HG03159 (cell line): ENCODE measurements around the gene KIRREL3.
A peak's percentile ranks its signal among the peaks of the same experiment; 100 is the strongest.

Source experiments
- ATAC-seq: cut with Tn5 transposase; IDR thresholded peaks from one replicate; pipeline ENCODE4 v1.9.1; 2021; ENCODE audit warnings: mild to moderate bottlenecking, moderate library complexity; ENCODE audit not compliant: unreplicated experiment

Gene KIRREL3

DNA sequence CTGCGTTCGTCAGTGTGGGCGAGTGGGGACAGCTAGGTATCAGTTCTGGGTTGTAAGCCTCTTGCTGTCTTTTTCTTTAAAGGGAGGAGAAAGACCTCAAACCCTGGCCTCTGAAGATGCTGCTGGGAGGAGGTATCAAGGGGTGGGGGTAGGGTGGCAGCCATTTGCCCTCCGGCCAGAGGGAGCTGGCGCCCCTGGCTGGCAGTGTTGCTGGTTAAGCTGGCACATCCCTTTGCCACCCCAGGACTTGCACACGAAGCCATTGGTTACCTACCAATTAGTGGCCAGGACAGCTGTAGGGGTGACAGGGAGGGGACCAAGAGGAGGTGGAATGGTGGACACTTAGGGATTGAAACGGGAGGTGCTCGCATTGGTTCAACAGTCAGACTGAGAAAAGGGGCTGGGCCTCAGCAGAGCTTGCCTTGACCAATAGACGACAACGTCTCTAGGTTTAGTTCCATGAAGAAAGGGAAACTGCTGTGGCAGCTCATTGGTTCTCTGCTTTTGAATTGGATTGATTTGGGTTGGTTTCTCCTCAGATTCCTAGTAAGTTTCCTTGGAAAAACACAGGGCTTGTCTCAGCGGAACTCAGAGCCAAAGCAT lies 567.2 kb downstream of the KIRREL3 start:
- ATAC-seq, result no peak

DNA sequence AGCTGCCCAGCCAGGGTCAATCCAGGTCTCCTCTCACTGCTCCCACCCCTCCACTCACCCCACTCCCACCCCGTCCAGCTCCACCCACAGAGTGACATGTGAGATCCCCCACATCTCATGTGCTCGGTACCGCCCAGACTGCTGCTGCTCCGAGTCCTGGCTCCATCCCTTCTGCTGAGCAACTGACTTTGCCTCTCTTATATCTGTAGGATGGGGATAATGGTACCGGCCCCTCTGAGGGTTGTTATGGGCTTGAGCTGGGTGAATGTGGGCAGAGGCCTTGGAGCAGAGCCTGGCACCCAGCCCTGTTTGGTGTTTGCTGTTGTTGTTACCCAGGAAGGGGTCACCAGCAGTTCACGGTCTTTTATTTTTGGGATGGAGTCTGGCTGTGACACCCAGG lies 568.0 kb downstream of the KIRREL3 start:
- no peak for ATAC-seq

DNA sequence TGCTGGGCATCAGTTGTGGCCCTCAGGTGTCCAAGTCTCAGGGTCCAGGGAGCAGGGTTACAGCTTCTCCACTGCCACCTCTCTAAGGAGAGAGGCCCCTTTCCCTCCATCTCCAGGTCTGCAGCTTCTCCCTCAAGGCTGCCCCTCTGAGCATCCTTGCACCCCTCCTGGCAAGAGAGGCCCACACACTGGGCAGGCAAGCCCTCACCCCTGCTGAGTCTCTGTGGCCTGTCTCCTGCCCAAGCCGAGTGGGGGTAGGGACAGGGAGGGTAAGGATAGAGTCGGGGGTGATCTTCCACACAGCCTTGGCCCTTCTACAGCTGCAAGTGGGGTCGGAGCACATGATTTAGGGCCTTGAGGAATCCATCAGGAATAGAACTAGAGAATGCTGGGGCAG lies 568.5 kb downstream of the KIRREL3 start:
- ATAC-seq, result no peak

DNA sequence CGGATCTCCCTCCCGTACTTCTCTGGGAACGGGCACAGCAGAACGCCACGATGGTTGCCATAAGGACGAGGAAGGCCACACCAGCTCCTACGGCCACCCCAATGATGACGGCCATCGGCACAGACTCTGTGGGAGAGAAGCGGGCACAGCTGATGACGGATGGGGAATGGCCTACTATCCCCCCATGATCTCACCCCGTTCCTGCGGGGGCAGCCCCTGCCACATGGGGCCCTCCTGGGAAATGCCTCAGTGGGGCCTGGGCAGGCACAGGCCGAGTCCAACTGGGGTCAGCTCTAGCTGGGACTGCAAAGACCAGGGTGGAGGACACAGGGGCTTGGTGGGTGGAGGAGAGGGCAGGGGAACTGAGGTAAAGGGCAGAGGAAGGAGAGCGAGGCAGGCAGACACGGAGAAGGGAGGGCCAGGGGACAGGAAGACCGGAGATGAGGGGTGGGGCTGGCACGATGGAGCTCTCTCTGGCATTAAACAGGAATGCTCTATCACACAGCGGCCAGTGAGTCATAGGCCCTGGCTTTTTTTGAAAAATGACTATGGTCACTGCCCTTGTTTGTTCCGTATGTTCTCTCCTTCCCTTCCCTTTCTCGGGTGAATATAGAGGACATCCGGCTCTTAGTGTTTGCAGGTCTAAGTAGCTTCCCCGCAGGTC lies 569.0 kb downstream of the KIRREL3 start:
- no peak for ATAC-seq

DNA sequence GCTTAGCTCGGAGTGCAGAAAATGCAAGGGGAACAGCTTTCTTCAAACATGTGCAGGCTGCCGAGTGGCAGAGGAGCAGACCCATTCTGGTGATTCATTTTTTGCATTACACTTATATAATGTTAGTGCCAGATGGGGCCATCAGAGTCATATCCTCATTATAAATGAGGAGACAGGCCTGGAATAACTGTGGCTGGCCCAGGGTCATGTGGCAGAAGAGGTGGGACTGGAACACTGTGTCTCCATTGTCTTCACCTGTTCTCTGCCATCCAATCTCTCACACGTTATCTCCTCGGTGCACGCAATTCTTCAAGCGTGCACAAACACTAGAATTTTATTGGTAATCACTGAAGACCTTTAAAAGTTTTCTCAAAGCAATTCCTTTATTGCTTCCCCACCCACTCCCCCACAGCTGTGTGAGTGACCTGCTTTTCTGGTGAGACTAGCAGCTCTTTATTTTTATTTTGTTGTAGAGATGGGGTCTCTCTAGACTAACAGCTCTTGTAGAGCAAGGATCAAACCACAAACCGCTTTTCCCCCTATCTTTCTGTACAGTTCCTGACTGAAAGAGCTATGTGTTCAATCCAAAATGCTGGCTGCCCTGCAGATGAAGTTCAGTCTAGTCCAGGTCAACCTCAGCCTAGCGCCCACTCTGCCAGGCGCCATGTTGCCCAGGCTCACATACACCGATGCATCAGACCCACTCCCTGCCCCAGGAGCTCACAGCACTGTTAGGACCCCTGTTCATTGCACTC lies 569.8 kb downstream of the KIRREL3 start:
- no peak for ATAC-seq

DNA sequence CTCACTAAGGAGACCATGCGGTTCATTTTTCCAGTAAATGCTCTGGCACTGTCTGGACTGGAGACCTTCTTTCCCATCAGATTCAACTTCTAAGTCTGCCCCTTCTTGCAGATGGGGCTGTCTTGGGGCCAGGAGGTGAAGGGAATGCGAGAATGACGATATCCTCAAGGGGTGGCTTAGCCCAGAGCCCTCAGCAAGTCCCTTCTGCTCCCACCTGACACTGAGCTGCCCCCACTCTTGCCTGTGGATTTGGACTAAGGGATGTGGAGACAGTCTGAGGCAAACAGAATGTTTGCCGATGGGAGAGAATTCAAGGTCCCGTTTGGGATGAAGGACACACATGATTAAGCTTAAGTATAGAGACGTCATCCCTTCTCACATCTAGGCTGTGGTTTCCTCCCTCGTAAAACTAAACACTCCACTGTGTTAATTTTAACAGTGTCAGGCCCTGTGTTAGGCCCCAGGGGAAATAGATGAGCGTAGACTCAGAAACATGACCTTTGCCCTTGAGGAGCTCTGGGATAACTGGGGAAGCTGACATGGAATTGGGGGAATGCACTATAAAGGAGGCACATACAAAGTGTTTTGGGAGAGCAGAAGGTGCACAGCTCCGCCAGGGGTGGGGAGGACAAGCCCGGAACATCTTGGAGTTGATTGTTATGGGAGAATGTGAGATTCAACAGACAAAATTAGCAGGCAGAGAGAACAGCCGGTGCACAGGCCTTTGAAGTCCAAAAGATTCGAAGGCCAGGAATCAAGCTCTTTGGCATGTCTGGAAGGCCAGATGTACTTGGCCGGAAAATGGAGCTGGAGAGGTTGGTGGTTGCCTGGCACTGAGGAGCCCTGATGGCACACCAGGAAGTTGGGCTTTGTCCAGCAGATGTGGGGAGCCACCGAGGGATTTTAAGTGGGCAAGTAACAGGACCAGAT lies 573.5 kb downstream of the KIRREL3 start:
- peak; percentile 46 for ATAC-seq

DNA sequence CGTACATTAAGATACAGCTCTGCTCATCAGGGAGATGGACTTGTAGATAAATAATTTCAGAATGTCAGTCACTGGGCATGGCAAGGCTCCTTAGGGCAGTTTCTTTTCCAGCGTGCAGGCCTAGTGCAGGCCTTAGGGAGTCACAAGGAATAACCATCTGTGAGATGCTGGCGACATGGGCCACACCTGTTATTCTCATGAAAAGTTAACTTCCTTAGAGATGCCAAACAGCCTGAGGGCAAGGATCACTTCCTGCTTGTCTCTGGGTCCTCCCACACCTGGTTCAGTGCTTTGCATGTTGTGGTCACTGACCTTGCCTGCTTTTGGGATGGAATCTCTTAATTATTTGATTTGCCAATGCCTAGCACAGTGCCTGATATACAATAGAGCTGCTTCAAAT lies 574.5 kb downstream of the KIRREL3 start:
- no peak for ATAC-seq

DNA sequence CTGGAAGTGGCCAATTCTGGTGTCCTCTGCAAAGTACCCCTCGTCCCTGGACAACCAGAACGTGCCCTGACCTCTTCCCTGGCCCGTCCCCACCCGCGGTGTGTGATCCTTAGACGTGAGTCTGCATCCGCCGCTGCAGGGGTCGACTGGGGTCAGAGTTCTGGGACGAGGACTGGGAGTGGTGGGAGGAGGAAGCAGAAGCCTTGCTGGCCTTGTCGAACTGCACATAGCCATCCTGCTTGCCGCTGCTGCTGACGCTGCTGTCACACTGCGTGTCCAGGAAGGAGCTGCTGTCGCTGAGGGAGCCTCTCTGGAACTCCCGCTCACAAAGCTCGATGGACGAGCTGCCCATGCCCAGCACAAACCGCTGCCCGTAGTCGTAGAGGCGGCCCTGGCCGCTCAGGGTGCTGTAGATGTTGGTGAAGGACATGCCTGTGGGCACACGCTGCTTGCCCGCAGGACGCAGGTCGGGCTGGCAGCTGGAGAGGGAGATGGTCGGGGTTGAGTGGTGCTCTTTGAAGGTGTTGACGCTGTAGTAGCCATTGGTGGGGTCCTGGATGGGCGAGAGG lies 576.0 kb downstream of the KIRREL3 start:
- no peak for ATAC-seq

DNA sequence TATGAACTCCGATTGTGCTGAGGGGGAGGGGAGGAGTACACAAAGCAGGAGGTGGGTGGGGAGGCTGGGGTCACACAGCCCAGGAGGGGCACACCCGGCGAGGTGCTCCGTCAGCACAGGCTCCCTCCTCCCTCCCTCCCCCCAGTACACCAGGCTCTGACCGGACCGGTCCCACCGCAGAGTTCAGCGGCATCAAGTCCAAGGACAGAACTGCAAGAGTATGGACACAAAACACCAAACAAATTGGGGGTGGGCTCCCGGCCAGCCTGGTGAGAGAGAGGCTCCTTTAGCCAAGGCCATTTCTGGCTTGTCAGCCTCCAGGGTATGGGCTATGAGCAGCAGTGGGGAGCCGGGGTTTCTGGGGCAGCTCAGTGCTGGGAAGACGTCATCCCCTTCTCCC lies 576.8 kb downstream of the KIRREL3 start:
- no peak for ATAC-seq

DNA sequence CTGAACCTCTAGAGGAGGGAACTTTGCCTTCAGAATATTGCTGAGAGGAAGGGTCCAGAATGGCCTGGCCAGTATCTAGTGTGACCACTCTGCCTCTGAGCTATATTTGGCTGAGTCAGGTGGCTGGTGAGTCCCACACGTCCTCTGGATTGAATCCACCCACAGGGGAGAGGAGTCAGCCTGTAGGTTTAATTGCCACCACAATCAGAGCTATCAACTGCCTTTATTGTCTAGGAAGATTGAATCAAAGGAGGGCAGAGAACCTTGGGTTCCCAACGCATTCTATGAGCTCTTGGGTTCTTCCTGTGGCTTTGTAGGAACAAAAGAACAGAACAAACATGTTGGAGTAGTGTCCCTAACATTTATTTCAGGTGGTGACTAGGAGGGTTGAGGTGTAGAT lies 577.4 kb downstream of the KIRREL3 start:
- ATAC-seq, result no peak

DNA sequence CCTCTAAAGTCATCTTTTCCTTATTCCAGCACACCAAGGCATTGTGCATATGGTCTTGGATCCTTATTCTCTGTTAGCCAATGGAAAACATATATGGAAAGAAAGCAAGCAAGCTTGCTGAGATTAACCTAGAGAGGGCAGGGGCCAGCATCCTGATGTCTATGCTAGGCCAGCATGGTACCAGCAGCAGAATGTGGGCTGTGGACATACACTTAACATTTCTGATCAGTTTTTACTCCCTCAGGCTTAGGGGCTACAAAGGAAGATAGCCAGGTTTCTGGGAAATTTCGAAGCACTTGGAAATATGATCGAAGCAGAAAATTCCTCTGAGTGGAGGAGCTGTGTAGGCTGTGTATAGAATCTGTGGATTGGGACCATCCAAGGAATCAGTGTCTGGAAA lies 578.1 kb downstream of the KIRREL3 start:
- no peak for ATAC-seq

DNA sequence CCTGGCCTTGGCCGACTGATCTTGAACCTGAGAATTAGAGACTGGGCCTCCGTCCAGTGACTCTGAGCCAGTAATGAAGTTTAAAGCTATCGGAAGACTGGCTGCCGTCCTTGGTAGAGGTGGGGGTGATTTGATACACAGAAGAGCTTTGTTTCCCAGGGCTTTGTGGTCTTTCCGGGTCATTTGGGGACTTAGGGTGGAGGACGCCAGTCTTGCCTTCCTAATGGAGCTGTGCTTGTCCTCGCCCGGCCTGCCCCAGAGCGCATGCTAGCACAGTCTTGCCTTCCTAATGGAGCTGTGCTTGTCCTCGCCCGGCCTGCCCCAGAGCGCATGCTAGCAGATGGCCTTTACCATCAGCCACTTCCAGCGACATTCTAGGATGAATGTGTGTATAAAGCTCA lies 579.3 kb downstream of the KIRREL3 start:
- no peak for ATAC-seq

DNA sequence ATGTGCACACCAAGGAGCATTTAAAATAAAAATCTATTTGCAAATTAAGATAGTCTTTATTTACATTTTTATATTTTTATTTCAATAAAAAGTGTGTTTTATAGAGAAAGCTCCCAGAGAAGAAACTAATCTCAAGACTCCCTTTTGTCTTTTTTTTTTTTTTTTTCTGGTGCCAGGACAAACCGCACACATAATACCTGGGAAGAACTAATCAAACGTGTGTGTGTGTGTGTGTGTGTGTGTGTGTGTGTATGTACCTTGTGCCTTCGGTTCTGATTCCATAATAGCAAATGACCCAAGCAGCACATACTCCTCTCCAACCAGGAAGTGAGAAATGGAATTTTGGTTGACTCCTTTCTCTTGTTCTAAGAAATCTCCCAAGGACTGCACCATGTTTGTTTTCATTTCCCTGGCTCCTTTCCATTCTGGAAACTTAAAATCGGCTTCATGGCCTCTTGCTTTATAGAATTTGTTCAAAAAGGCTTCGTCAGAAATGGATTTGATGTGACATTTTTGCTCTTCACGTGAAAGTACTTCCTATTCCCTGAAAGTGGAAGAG lies 579.8 kb downstream of the KIRREL3 start:
- no peak for ATAC-seq

DNA sequence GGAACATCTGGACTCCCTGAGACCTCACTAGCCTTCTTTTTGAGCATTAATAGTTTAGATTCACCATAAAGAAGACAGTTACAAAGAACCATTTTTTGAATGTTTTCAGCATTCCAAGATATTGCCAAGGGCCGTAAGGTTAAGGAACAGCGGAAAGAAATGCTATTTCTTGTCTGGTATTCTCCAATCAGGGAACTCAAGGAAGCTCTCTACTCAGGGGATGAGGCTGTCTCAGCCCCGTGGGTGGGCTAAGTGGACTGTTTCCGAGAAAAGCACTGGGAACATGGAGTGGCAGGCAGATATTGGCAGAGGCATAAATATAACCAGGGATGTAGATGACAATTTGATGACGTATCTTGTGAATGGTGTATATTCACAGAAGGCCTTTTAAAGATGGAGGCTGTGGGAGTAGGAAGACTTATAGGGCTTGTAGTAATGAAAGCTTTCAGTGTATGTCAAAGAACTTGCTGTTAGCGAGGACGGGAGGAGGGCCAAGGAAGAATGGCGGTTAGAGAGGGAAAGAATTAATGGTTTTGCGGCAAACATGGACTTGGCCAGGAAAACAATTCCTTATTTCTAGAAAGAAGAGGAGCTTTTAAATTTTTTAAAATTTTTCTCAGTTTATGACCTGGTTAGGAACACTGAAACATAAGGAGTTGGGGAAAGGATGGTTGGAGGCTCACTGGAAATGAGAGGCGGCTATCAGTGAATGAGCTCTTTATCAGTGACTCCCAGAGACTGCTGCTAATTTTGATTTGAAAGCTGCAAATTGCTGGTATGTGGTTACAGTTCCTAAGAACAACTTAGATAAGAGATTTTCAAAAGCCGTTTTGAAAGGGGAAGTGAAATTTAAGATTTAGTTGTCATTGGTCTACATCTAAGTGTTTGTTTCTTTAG lies 580.5 kb downstream of the KIRREL3 start:
- ATAC-seq, result peak; percentile 70

DNA sequence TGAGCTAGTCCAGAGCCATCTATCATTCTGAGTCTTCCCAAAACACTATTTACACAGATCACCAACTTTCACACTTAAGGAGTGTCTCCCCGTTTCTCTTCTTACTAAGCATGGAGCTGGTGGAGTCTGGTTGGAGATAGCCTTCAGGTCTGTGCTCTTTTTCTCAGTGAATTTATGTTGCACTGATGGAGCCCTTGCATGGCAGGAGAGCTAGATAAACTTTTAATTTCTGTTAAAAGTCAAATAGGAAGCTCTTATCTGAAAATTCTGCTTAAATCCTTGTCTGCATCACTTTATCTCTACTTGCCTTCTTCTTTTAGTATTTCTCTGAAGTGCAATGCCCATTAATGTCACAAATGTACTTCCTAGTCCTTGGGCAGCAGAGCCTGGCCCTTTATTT lies 581.7 kb downstream of the KIRREL3 start:
- ATAC-seq, result no peak

DNA sequence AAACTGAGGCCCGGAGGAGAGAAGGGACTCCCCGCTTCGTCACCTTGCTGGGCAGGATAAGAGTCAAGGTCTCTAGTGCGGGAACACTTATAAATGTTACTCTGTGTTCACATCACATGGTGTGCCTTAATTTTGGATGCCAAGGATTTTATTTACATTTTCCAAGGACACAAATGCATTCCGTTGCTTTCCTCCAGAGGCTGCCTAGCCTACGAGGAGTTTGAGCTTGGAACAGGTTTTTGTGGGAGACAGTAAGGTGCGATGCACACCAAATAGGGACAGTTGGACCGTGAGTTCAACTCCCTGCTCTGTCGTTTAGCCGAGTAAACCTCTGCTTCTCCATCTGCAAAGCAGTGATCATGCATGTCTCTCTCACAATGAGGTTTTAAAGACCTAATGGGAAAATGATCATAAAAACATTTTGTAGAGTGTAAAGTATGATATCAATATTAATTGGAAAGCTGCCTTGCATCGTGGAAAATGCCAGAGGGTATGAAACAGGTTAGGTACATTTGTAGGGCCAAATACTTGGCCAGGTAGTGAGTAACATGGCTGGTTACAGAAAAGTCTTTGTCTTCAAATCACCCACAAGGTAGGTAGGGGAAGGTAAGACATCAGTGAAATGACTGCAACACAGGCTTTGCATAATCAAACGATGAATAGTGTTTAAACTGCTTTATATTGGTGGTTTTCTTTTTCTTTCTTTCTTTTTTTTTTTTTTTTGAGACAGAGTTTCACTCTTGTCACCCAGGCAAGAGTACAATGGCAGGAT lies 583.3 kb downstream of the KIRREL3 start:
- no peak for ATAC-seq

DNA sequence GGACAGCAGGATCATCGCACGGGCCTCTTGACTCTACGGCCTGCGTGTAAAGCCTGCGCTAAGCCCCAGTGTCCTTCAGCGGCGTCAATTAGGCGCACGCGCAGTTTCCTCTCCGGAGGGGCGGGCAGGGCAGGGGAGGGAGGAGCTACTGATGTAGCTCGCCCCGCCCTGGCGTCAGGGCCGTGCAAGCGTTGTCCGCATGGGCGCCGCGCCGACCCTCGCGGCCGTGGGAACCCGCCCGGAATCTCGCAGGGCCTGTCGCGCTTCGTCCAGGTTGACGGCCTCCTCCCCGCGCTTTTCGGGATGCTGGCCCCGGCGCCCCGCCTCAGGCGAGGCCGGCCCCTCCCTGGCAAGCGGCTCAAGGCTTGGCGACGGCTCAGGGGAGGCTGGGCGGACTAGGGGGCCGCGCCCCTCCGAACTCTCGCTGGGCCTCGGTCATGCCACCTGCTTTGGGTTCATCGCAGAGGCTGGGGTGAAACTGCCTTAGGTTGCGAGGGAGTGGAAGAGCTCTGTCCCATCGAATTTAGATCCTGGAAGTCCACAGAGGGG lies 584.0 kb downstream of the KIRREL3 start:
- peak; percentile 80 for ATAC-seq

DNA sequence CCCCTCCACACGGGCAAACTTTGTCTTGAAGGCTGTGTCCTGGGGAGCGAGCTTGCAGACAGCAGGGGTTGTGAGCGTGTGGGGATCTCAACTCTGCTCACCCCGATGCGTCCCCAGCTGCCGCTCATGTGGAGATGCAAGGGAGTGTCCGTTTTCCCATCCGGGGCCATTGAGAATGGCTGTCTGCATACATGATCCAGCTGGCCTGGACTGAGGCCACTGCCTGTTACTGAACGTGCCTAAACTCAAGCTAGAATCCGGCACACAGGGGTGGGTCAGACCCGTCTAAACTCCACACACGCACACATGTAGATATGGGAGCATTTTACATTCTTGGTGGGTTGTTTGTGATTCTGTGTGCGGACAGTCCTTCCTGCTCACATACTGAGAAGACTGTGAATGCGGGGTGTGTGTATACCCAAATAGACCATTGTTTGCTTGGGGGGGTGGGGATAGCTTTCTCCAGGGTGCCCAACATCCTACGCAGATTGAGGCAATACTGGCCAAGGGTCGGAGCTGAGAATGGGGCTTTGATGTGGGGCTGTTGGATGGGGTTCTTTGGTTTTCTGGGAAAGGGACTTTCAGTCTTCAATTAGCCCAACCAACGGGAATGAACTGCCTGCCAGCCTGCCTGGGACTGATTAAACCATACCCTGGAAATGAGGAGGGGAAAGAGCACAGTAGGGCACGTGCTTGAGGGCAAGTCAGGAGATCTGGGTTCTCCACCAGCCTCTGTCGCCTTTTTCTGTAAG lies 584.7 kb downstream of the KIRREL3 start:
- ATAC-seq, result no peak
